H1 (cell line): ENCODE data around the gene ERC1. TPM values are rescaled to one million over a fixed set of nuclear protein-coding genes. Genes with fewer than 3 reads are reported as not detected.

Source experiments
- ATF3 ChIP-seq: IDR thresholded peaks from 2 replicates; pipeline ENCODE4 v1.6.1; 2011; ENCODE audit warnings: low read depth, mild to moderate bottlenecking, low read length; ENCODE audit not compliant: insufficient read depth
- CHD2 ChIP-seq: IDR thresholded peaks from 2 replicates; pipeline ENCODE4 v1.6.1; 2012; ENCODE audit warnings: low read length, improper control_type of control experiment
- EGR1 ChIP-seq: IDR thresholded peaks from 2 replicates; pipeline ENCODE4 v1.6.1; 2011; ENCODE audit warnings: low read depth, low read length, borderline replicate concordance
- EZH2 ChIP-seq: fragments of 200-600 bp; sonication (generic); IDR thresholded peaks from 2 replicates; pipeline ENCODE4 v1.7.1; 2012; ENCODE audit warnings: low read depth, mild to moderate bottlenecking, moderate library complexity, low read length, inconsistent platforms; ENCODE audit not compliant: severe bottlenecking
- GTF2F1 ChIP-seq: IDR thresholded peaks from 2 replicates; pipeline ENCODE4 v1.6.1; 2012; ENCODE audit warnings: low read depth, low read length, improper control_type of control experiment, borderline replicate concordance
- MAFK ChIP-seq: IDR thresholded peaks from 2 replicates; pipeline ENCODE4 v1.6.1; 2012; ENCODE audit warnings: low read depth, mild to moderate bottlenecking, improper control_type of control experiment, low read length
- POLR2A ChIP-seq, 2 experiments: IDR thresholded peaks; 1 replicate in 1 of 2; 2 replicates in 1 of 2; pipeline ENCODE4 v1.6.1; 2011; ENCODE audit warnings: low read depth in 2 of 2, low read length in 2 of 2, mild to moderate bottlenecking in 2 of 2; ENCODE audit errors: control extremely low read depth in 1 of 2
- RXRA ChIP-seq: IDR thresholded peaks from 2 replicates; pipeline ENCODE4 v1.6.1; 2011; ENCODE audit warnings: low read depth, mild to moderate bottlenecking, low read length, moderate library complexity; ENCODE audit not compliant: insufficient read depth
- SIRT6 ChIP-seq: IDR thresholded peaks from one replicate; pipeline ENCODE4 v1.7.1; 2012; ENCODE audit warnings: low read length, inconsistent platforms
- polyA plus RNA-seq, 7 experiments: library from polyadenylated mRNA; depleted of rRNA in 3 of 7; stranded (reverse) in 5 of 7; unstranded in 2 of 7; fragments of >200 nt in 5 of 7; fragments of 200-250 nt in 2 of 7; gene quantifications; 1 replicate in 5 of 7; 2 replicates in 1 of 7; 4 replicates in 1 of 7; pipeline versions ENCODE4 v1.2.1 to v1.2.3, GENCODE V29; 2011 to 2013; ENCODE audit warnings: missing spikeins in 2 of 7, mixed read lengths in 2 of 7
- total RNA-seq: library from RNA; stranded (reverse); fragmentation: NEBNext Ultra II Directional; extraction: Animal tissue kit (Norgen Biotek cat#: 25700); gene quantifications from 2 replicates; pipeline ENCODE4 v1.2.1, GENCODE V29; 2021

ERC1 gene
- total and polyA plus RNA-seq, 2 of the 8 experiments (the other 6 are each of a cell fraction or from before 2014, with no cell fraction given), result 7.8 to 45.7 TPM

- TF ChIP-seq SIRT6 (no peak), EZH2 (no peak), EGR1 (no peak), CHD2 (no peak), ATF3 (no peak), GTF2F1 (no peak), RXRA (no peak), MAFK (no peak), POLR2A (IDR thresholded peaks at IDR 0.05; ENCODE audit: control extremely low read depth in 1 of 2, low read depth in 2 of 2, low read length in 2 of 2) (no peak)
These were observed 29.4 kb downstream of the ERC1 start (continued) for GRCh38 chr12:1020389-1020788.
